NOMO-1 treated with dmso at 0.1 percent for 144 hours (cell line): ENCODE data around the gene IL4.

Source experiments
- DNase-seq: peaks from one replicate; lab custom pipeline; 2025; ENCODE audit not compliant: unreplicated experiment; lab: John Stamatoyannopoulos, UW

Gene IL4

GRCh38 chr5:132657676-132658380 is 16.0 kb upstream of the IL4 start, which contains the start of gene IL13:
Gene IL13, plus strand, starts transcription at chr5:132658173. Its CDS starts 14 bp downstream, at chr5:132658187.
- no peak for DNase-seq

- DNase-seq: no peak
These were observed 15.1 kb upstream of the IL4 start for GRCh38 chr5:132658381-132659302.

DNA sequence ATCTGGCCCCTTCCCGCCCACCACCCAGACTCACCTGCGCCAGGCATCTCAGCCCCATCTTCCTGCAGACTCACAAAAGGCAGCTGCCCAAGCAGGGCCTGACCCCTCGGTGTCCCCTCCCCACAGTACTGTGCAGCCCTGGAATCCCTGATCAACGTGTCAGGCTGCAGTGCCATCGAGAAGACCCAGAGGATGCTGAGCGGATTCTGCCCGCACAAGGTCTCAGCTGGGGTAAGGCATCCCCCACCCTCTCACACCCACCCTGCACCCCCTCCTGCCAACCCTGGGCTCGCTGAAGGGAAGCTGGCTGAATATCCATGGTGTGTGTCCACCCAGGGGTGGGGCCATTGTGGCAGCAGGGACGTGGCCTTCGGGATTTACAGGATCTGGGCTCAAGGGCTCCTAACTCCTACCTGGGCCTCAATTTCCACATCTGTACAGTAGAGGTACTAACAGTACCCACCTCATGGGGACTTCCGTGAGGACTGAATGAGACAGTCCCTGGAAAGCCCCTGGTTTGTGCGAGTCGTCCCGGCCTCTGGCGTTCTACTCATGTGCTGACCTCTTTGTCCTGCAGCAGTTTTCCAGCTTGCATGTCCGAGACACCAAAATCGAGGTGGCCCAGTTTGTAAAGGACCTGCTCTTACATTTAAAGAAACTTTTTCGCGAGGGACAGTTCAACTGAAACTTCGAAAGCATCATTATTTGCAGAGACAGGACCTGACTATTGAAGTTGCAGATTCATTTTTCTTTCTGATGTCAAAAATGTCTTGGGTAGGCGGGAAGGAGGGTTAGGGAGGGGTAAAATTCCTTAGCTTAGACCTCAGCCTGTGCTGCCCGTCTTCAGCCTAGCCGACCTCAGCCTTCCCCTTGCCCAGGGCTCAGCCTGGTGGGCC is 13.9 kb upstream of the IL4 start:
- DNase-seq: no peak

GRCh38 chr5:132661231-132662003 is 12.4 kb upstream of the IL4 start:
- no peak for DNase-seq

- DNase-seq: no peak
These were observed 11.8 kb upstream of the IL4 start for GRCh38 chr5:132662004-132662401.

- no peak for DNase-seq
These were observed 10.6 kb upstream of the IL4 start for GRCh38 chr5:132662925-132663770.

DNA sequence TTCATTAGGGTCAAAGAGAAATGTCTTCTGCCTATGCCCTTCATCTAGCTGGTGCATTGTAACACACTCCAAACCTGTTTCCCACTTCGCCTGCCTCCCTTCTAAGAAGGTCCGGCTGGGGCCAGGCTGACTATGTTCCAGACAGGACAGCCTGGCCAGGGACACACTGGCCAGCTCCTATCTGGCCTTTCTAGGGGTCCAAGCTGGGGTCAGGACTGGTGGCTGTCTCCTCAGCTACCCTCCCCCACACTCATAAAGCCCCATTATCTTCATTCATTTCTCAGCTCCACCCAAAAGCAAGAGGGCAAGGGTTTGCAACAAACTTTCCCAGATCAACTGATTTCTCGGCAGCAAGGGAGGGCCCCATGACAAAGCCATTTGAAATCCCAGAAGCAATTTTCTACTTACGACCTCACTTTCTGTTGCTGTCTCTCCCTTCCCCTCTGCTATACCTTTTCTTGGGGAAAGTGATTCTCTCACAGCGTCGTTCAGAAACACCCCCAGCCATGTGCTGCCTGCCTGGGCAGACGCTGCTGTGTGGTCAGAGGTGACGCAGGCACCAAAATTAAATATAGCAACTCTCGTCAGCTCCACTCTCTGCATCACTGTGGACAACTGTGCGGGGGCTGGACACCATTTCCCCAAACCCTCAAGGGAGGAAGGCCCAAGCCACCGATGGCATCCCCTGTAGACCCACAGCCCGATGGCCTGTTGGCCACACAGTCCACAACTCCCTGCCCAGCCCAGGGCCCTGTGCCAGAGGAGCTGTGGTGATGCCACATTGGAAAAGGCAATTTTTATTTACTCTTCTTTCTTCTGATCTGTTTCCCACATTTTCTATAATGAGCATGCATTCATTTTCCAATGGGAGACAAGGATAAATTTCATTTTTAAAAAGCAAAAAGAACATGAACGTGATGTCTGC is 9.8 kb upstream of the IL4 start:
- DNase-seq: no peak

DNA sequence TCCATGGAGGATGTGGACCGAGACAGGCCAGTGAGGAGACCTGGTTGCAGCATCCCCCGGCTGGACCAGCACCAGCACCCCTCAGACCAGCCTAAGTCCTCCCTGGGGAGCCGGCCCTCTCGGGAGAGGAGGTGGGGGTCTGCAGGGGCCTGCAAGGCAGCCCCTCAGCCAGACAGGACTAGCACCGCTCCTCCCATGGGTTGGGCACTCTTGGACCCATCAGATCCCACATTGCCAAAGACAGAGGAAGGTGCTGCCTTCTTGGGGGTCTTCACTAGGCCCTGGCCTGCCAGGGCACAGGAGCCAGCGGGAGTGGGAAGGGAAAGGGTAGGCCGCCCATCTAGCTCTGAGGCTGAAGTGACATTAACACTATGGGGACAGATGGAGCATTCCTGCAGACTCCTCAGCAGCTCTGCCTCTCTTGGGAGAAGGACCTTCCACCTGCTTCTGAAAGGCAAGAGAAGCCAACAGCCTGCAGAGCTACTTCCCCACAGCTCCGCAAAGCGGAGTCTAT is 9.0 kb upstream of the IL4 start:
- DNase-seq: no peak

DNA sequence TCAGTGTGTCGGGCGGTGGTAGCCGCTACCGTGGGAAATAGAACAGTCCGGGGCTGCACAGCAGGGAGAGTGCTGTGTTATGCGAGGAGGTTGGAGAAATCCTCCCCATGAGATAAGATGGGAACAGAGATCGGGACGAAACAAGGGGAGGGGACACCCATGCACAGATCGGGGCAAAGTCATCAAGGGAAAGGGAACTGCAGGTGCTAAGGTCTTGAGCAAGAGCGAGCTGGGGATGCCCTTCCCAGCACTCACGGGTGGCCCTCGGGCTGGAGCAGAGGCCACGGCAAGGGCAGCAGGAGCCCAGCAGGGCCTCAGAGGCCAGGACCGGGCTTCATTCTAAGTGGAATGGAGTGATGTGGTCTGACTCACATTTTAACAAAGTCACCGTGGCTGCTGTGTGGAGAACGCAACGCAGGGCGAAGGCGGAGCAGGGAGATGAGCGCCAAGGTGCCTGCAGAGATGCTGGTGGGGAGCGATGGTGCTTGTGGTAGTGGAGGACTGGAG is 8.2 kb upstream of the IL4 start:
- no peak for DNase-seq

DNA sequence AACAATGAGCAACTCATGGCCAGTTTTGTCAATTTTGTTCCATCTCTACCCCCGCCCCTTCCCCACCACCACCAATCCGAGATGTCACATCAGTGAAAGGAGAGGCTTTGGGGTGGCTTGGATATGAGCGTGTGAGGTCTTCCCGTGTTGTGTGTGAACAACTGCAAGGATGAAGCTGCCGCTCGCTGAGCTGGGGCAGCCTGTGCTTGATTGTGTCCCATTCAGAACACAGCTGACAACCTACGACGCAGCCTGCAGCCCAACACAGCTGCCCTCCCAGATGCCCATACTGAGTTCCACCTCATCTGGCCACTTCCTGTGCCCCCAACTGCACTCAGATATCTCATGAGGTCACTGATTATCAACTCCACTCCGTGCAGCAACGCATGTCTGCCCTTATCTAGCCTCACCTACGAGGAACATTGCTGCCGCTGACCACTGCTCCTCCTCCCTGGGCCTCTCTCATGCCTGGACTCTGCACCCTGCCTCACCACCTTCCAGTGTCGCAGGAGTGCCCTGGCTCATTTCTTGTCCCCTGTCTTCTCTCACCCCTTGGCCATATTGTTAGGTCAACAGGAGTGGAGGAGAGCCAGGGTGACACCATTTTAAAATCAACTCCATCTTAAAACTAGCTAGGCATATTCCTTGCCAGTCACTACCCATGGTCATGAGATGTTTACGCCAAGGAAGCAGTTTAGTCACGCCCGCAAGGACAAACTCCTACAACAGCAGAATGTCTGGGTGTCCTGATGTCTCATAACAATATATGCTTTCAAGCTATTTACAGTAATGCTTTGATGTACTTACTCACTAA is 7.3 kb upstream of the IL4 start:
- DNase-seq: no peak

- no peak for DNase-seq
These were observed 6.5 kb upstream of the IL4 start for GRCh38 chr5:132667309-132667708.

DNA sequence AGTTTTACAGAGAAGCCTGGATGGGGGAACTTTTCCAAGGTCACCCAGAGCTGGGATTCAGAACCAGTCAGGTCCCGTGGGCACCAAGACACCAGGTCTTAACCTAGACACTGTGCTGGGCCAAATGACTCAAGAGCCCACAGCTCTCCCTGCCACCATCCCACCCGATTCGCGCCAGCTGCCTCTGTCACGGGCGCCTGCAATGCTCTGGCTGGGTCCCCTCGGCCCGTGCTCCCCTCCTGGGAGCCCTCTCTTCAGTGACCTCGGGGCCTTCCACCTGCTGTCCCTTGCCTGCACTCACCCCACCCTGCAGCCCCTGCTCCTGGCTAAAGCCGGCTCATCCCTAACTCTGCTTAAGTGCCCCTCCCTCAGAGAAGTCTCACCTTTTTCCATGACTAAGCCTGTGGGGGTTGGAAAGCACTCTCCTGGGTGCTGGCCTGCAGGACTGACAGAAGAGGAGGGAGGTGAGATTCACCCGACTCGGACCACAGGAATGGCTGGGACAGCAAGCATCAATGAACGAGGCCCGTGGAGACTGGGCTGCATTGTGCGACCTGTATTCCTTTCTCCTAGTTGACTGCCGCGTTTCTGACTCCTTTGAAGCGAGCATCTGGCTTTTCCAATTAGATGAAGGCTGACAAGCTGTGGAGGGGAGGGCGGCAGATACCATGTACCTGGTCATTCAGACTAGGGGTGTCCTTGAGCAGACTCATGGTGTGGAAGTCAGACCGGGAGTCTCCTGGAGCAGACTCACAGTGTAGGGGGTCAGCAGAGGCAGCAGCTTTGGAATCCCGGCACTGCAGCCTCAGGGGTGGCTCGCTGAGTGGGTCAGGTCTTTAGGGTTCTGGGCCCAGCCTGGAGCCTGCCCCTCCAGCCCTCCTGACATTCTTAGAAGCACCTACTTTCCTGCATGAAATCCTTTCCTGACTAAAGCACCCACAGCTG is 5.8 kb upstream of the IL4 start:
- DNase-seq: no peak

DNA sequence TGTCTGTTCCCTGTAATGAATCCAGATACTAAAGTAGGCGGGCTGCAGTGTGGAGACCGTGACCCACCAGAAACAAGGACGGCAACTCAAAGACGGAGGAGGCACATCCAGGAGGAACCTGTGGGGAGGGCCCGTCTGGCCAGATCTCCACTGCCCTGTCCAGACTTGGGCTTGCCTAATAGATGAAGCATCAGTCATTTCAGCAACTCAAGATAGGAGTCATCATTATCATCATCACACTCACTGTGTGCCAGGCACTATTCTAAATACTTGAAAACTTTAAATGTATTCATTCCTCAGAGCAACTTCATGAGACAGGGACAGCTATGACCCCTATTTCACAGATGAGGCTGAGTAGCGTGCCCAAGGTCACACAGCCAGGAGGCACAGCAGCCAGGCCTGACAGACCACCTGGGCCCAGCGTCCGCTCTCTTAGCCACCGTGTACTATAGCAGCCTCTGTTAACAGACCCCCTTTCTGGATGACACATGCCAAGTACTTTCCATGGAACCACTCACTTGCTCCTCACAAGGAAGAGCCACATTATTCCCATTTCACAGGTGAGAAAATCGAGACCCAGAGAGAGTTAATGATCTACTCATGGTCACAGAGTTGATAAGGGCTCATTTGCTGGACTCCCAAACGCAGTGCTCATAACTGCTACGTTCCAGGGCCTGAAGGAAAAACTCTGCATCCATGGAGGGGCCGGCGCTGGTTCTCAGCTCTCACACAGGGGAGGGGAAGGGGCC is 4.9 kb upstream of the IL4 start:
- no peak for DNase-seq

GRCh38 chr5:132669455-132669820 is 4.4 kb upstream of the IL4 start:
- no peak for DNase-seq
